ENCODE measurements around the gene PACS1.

GRCh38 chr11:66039765-66040164, 30.3 kb upstream of the PACS1 start:
- no peak for TF ChIP-seq CTCF (IDR thresholded peaks at IDR 0.05)
- TF ChIP-seq POLR2A (IDR thresholded peaks at IDR 0.05): no peak
- no peak for TF ChIP-seq EP300 (IDR thresholded peaks at IDR 0.05)

All from ovary (tissue), 3 donors.